SH-SY5Y (cell line): ENCODE measurements around the gene PTGFR.

Experiments used
- GATA2 ChIP-seq: IDR thresholded peaks from 2 replicates; pipeline ENCODE4 v1.6.1; 2011; ENCODE audit warnings: mild to moderate bottlenecking, low read depth, low read length
- GATA3 ChIP-seq: IDR thresholded peaks from 2 replicates; pipeline ENCODE4 v1.6.1; 2011; ENCODE audit warnings: low read depth, mild to moderate bottlenecking, low read length, moderate library complexity

DNA sequence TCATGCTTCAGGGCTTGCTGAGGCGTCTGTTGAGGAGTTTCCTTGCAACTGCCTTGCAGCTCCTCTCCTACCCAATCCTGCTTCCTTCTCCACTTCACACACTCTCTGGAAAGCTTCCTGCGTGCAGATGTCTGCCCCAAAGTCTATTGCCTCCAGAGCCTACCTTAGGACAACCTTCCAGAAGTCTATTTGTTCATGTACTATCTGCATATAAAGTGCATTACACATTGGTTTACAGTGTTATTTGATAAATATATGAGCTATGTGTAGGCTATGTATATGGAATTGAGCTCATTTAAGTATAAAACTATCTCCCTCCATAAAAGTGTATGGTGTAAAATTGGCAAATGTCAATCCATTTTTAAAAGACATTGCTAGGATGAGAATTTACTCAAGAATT is 9.8 kb downstream of the PTGFR start:
- TF ChIP-seq GATA3 = no peak
- TF ChIP-seq GATA2 = no peak
